DMS114 treated with DMSO at 0.1 percent for 48 hours (cell line): Measurements from ENCODE around the gene TNS1.

Experiments
- DNase-seq: peaks from one replicate; lab custom pipeline; 2025; ENCODE audit not compliant: unreplicated experiment; lab: John Stamatoyannopoulos, UW

Gene TNS1

GRCh38 chr2:217837530-217837929, 165.3 kb downstream of the TNS1 start:
- no peak for DNase-seq

DNA sequence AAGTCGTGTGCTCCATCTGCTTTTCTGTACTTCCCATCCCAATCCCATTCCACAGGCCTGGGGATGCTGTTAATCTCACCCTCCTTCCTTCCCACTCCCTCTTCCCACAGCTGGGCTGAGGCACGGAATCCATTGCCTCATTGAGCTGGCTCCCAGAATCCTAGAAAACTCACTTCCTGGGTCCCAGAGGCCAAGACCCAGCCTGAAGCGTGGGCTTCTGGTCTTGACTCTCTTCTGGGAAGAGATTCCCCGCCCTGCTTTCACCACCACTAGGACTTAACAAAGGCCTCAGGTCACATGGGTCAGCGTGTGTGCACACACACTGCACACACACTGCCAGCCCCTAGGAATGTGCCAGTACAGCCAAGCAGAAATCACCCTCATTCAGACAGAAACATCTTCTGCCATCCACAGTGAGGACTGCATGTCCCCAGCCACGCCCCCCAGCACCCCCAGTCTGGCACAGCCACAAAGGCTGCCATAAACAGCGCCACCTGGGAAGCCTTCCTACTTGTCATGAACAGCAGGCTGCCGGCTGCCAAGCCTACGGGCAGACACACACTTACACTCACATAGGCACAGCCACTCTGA, 165.8 kb downstream of the TNS1 start:
- no peak for DNase-seq

DNA sequence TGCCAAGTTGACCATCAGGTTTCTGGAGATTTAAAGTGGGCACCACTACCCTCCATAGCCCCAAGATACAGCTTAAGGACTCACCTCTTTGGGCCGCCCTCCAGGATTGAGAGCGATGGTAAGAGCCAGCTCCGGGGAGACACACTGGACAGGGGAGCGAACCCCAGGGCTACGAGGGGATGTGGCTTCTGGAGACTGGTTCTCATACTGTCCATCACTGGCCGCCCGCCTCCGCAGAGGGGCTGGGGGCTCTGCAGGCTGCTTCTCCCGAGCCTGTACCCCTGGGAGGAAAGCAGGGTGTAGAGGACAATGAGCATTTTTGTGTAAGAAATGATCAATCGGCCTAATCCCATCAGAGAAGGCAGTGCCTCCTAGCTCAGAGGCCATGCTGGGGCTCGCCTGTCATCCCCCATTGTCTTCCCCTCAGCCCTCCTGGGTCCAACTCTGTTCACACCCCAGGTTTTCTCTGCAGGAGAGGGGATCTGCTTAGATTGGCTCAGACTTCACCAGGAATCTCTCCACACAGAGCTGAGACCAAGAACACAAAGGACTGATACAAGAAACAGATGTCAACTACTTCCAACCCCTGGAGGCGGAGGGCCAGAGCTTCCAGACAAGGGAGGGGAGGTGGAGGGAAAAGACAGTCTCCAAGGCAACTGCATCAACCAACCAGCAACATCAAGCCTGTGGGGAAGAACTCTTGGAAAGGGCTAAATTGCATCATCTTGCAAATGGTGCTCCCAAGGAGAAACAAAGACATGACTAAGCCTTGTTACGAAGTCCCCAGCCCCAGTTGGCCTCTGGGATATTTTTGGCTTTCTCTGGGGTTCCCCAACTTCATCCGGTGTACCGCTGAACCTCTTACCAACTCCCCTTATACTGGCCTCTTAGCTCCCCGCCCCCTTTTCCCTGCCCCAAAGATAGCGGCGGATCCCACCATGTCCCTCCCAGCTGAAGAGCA, 166.6 kb downstream of the TNS1 start:
- DNase-seq: no peak

DNA sequence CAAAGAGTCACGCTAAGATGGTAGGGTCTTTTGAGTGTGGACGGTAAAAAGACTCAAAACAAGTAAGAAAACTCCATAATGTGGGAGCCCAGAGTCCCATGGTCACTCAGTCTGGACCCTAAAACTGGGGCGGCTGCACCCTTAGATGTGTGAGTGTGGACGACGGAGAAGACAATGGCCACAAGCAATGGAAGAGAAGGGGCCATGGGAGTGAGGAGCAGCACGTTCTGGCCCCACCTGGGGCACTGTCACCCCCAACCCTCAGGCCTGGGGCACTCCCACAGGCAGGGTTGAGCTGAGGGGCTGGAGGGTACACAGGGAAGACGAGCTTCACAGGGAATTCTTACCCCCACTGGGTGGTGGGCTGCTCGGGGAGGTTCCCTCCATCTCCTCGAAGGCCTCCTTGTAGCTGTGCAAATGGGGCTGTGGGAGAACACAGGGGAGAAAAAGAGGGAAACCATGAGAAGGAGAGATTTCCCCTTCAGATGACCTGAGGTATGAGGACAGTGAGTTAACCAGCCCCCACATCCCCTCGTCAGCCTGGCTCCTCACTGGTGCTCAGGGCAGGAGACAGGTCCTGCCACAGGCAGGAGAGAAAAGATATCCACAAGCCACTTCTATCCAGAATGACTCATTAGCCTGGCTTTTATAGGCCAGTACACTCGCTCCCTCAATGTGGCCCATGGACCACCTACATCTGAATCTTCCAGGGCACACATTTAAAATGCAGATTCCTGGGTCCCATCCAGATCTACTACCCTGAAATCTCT, 167.9 kb downstream of the TNS1 start:
- DNase-seq: no peak

DNA sequence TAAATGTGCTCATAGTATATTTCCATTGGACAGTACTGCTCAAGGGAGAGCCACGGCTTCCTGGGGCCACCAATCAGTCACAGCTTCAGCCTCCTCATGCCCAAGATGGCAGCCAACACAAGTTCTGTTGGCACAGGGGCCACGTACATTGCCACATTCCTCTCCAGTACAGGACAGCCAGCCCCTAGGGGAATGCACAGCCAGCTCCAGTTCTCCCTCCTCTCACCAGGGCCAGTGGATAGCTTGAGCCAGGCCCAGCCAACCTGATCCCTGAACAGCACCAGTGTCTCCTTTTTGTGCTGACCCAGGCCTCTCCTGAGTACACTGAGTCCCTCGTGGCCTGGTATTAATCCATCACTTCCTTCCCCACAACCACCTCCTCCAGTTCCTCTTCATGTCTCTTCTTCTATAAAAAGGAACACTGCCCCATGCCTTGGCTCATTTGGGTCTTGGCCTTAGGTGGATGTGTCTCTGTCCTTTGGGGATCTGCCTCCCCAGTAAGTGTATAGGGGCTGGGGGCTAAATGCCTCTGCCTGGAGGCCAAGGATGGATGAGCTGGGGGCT, 168.7 kb downstream of the TNS1 start:
- no peak for DNase-seq

GRCh38 chr2:217833439-217833838, 169.4 kb downstream of the TNS1 start:
- no peak for DNase-seq

DNA sequence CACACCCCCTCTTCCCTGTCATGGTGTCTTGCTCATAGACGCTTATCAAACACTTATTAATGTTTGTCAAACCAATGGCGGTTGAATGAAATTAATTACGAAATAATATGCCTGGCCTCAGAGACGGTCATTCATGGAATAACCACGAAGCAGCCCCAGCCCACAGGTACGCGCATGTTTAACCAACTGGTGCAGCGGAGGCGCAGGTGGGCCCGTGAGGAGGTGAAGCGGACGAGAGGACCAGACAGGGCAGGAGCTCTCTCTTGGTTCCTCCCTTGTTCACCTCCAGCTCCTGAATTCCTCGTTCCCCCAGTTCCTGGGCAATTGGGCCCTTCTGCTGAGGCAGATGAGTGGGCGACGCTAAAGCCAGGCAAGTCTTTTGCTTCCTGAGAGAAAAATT, 169.8 kb downstream of the TNS1 start:
- DNase-seq: no peak

GRCh38 chr2:217832115-217832514, 170.7 kb downstream of the TNS1 start:
- DNase-seq: no peak

GRCh38 chr2:217831306-217831705, 171.5 kb downstream of the TNS1 start:
- no peak for DNase-seq

- no peak for DNase-seq
Measured at GRCh38 chr2:217830807-217831206, 172.0 kb downstream of the TNS1 start.

- DNase-seq: no peak
Measured at GRCh38 chr2:217830061-217830460, 172.7 kb downstream of the TNS1 start.

DNA sequence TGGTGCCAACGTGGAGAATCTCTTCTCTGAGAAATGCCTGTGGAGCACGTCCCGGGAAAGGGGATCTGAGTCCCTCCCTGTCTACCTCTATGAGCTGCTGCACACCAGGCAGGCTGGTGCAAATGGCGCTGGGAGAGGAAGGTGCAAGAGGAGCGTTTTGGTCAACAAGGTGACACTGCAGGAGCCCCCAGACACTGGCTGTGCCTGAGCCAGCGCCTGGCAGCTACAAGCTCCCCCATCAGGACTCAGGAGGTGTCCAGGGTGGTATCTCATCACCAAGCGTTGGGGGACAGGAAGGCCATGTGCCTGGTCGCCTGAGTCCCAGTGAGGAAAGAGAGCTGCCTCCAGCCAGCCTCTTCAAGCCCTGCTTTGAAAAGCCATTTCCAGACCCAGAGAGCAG, 173.4 kb downstream of the TNS1 start:
- no peak for DNase-seq

- no peak for DNase-seq
Measured at GRCh38 chr2:217828336-217828735, 174.5 kb downstream of the TNS1 start.

DNA sequence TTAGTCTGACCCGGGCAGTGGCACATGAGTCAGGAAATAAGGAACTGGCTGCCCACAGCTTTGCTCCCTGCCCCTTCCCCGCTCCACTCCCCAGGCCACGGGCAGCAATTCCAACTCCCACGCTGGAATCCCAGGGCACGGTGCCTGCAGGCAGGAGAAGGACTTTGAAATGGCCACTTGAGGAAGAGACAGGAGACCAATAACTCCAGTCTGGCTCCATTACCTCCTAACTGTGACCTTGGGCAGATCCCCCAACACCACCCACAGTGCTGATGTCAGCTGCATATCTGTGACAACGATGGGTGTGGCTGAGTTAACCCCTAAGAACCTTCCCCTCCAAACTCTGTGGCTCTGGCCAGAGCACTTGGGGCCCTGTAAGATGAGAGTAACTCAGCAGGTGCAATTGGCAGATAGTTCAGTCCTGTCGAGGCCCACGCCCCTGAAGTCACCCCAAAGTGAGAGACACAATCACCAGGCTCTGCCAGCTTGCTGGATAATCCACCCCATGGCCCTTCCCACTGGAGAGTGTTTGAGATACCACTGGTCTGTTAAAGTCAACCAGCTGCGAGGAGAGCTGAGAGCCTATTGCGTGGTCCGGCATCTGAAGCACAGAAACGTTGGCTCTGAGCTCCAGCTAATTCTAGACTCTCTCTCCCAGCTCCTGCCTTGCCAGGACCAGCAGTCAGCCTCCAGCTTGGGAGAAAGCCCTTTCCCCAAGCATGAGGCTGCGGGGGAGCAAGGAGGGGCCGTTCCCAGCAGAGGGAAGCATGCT, 175.2 kb downstream of the TNS1 start:
- DNase-seq: no peak

- DNase-seq: no peak
Measured at GRCh38 chr2:217826991-217827390, 175.8 kb downstream of the TNS1 start.

DNA sequence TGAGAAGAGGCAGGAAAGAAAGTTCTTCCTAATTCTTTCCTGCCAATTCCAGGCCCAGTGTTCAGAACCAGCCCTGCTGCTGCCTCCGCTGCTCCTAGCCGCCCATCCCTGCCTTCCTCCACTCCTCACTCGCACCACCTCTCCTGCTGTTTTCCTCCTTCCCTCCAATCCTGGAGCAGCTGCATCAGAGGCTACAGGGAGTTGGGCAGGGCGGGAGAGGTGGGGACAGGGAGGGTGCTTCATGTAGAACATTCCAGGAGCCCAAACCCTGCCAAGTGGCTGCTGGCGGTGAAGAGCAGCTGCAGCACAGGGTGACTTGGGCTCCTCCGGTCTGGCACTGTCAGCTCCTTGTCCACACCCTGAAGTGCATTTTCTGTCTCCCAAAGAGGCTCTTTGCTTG, 176.3 kb downstream of the TNS1 start:
- DNase-seq: no peak

GRCh38 chr2:217825469-217826235, 177.1 kb downstream of the TNS1 start:
- no peak for DNase-seq

GRCh38 chr2:217824223-217824622, 178.6 kb downstream of the TNS1 start:
- DNase-seq: no peak

GRCh38 chr2:217823626-217824025, 179.2 kb downstream of the TNS1 start:
- no peak for DNase-seq
